CD4-positive, alpha-beta T cell treated with Interferon gamma for 1 hour (primary cell): Measurements from ENCODE around the gene CALN1.
A peak's percentile ranks its signal among the peaks of the same experiment; 100 is the strongest.
"Not testable (repeated sequence)": the region's sequence is repeated elsewhere in the genome, so short reads cannot be mapped to it uniquely, and the experiment has no call there.

Experiments used
- DNase-seq: peaks from one replicate; pipeline ENCODE4 v3.0.0-alpha.2; 2020

CALN1 gene

GRCh38 chr7:72408966-72409637 lies 3.0 kb downstream of the CALN1 start:
- no peak for DNase-seq

- no peak for DNase-seq
Measured at GRCh38 chr7:72406820-72407403, 5.2 kb downstream of the CALN1 start.

GRCh38 chr7:72405871-72406270 lies 6.3 kb downstream of the CALN1 start:
- DNase-seq = no peak

GRCh38 chr7:72405418-72405817 lies 6.7 kb downstream of the CALN1 start:
- DNase-seq = peak; percentile 67

GRCh38 chr7:72404743-72405142 lies 7.4 kb downstream of the CALN1 start:
- no peak for DNase-seq

- DNase-seq = peak; percentile 61
Measured at GRCh38 chr7:72403458-72404076, 8.6 kb downstream of the CALN1 start.

- DNase-seq = no peak
Measured at GRCh38 chr7:72394016-72394415, 18.1 kb downstream of the CALN1 start.

GRCh38 chr7:72391821-72392377 lies 20.2 kb downstream of the CALN1 start:
- DNase-seq = no peak

- no peak for DNase-seq
Measured at GRCh38 chr7:72386118-72386517, 26.0 kb downstream of the CALN1 start.

GRCh38 chr7:72362246-72362645 lies 49.9 kb downstream of the CALN1 start:
- DNase-seq = no peak

GRCh38 chr7:72345208-72345727 lies 66.9 kb downstream of the CALN1 start:
- no peak for DNase-seq

- no peak for DNase-seq
Measured at GRCh38 chr7:72343991-72344390, 68.1 kb downstream of the CALN1 start.

- not testable (repeated sequence) for DNase-seq
Measured at GRCh38 chr7:72343354-72343753, 68.8 kb downstream of the CALN1 start.

- no peak for DNase-seq
Measured at GRCh38 chr7:72337390-72338167, 74.6 kb downstream of the CALN1 start.

- DNase-seq = no peak
Measured at GRCh38 chr7:72336632-72337389, 75.3 kb downstream of the CALN1 start.

- DNase-seq = no peak
Measured at GRCh38 chr7:72336382-72336631, 75.8 kb downstream of the CALN1 start.

- DNase-seq = no peak
Measured at GRCh38 chr7:72335561-72336381, 76.4 kb downstream of the CALN1 start.

GRCh38 chr7:72334698-72335097 lies 77.4 kb downstream of the CALN1 start:
- no peak for DNase-seq

GRCh38 chr7:72334066-72334465 lies 78.1 kb downstream of the CALN1 start:
- no peak for DNase-seq

- no peak for DNase-seq
Measured at GRCh38 chr7:72326811-72327210, 85.3 kb downstream of the CALN1 start.

GRCh38 chr7:72326365-72326764 lies 85.8 kb downstream of the CALN1 start:
- no peak for DNase-seq

GRCh38 chr7:72325561-72325960 lies 86.6 kb downstream of the CALN1 start:
- DNase-seq = no peak
